ENCODE measurements around the gene CHST15.

GRCh38 chr10:123970927-123971286 lies 122.5 kb downstream of the CHST15 start:
- TF ChIP-seq POLR2AphosphoS5 (IDR thresholded peaks at IDR 0.05) (no peak), CTCF (IDR thresholded peaks at IDR 0.05; ENCODE audit: poor library complexity, severe bottlenecking) (no peak), RAD21 (conservative IDR thresholded peaks at IDR 0.05) (no peak), TAF1 (IDR thresholded peaks at IDR 0.05; ENCODE audit: low read depth) (no peak), MXI1 (conservative IDR thresholded peaks at IDR 0.05; ENCODE audit: poor library complexity, severe bottlenecking) (no peak)
